NCI-H2029 (cell line): ENCODE data around the gene FAM131B.

Experiments used
- DNase-seq: peaks from one replicate; lab custom pipeline; 2025; lab: John Stamatoyannopoulos, UW

The FAM131B gene

GRCh38 chr7:143322760-143323633 lies 39.5 kb downstream of the FAM131B start:
- DNase-seq: no peak

DNA sequence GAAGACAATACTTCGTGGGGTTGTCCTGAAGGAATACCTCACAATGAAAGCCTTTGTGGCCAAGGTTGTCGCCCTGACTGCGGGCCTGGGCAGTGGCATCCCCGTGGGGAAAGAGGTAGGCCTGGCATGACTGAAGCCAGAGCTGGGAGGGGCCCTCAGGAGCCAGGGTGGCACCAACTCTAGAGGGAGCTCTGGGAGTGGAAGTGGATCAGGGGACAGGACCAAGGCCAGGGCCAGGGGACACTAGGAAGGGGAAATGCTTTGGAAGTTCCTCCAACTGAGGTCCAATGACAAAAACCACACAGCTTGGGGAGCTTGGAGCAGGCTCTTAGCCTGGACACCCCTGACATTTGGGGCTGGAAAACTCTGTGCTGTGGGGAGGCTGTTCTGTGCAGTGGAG lies 40.8 kb downstream of the FAM131B start:
- no peak for DNase-seq

DNA sequence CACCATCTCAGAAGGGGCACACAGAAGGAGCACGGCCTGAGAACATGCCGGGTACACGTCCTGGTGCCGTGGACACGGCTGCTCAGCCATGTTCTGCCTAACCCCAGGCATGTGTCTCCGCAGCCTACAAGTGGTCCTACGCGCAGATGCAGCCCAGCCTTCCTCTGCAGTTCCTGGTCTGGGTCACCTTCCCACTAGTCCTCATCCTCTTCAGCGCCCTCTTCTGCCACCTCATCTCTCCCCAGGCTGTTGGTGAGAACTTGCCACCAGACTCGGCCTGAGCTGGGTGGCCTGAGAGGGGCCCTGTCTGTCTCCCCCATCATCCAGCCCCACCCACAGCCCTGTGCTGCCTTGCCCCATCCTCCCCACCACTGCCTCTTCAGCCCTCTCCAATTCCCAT lies 41.3 kb downstream of the FAM131B start:
- DNase-seq: no peak

- DNase-seq: no peak
Observed at GRCh38 chr7:143320620-143321019, 41.9 kb downstream of the FAM131B start.

DNA sequence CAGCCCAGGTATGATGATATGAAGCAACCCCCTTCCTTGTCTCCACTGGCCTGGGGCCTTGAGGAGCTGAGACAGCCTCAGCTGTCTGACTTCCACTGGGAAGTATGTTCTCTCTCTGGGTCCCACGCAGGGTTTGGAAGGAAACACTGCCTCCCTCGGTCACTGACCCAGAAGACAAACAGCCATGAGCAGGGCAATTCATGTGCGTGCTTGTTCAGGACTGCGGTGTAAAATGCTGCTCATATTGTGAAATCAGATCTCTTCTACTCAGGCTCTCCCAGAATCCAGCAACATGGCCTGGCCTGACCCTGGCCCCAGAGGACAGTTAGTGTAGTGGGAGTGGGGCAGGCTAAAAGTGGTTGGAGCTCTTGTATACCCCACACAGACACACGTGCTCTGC lies 43.9 kb downstream of the FAM131B start:
- no peak for DNase-seq

DNA sequence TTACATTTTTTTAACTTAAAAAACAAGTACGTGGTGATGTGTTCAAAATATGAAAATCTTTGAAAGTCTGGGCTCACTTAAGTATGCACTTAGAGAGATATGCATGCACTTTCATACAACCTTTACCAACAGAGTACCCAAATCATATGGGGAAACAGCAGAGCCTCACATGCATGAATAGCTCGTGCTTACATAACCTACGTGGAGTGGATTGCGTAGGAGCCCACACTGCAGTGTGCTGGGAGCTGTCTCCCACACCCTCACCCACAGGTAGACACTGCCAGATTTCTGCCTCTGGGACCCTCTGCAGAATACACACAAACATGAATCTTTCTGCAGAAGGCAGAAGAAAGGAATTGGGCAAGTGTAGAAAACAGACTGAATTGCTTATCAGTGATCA lies 46.0 kb downstream of the FAM131B start:
- no peak for DNase-seq

DNA sequence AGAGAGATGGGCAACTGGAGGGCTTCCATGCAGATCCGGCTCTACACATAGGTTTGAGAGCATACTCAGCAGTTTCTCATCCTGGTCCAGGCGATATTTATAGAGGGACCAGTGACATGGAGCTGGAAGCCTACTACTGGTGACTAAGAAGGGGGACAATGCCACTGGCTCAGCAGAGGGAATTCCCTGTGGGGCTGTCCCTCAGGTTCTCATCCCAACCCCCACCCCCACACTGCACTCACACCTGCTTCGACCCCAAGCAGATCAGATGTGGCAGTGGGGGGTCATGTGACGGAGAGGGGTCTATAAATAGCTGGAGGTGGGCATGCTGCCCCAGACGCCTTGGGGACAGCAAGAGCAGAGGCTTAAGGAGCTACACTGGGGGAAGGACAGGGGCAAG lies 46.7 kb downstream of the FAM131B start, which contains the start of gene CLCN1:
Gene CLCN1 (plus strand): TSS at position 336 of the 400 bp plus-strand sequence. CDS start 102 bp downstream, outside the sequence.
- no peak for DNase-seq

DNA sequence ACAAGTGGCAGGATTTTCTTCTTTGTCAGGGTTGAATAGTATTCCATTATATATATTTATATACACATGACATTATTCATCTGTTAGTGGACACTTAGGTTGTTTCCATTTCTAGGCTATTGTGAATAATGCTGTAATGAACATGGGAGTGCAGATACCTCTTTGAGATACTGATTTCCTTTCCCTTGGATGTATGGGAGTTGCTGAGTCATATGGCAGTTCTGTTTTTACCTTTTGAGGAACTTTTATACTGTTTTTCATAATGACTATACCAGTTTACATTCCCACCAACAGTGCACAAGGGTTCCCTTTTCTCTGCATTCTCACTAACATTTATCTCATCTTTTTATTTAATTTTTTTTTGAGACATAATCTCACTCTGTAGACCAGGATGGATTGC lies 48.4 kb downstream of the FAM131B start:
- DNase-seq: no peak

DNA sequence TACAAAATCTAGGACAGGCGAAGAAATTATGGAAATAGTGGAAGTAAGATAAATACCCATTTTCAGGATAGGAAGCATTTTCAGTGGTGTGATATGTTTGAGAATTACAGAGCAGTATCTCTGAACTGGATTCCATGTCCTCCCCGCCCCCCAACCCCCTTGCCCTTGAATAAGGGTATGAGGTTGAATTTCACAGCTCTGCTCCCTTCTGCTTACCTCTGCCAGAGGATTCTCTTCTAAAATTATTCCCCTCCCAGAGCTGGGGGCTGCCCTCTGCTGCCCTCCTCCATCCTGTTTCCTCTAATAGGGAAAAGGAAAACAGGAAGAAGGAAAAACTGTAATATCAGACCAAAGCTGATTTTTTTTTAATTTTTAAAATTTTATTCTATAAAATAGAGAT lies 53.9 kb downstream of the FAM131B start:
- no peak for DNase-seq

DNA sequence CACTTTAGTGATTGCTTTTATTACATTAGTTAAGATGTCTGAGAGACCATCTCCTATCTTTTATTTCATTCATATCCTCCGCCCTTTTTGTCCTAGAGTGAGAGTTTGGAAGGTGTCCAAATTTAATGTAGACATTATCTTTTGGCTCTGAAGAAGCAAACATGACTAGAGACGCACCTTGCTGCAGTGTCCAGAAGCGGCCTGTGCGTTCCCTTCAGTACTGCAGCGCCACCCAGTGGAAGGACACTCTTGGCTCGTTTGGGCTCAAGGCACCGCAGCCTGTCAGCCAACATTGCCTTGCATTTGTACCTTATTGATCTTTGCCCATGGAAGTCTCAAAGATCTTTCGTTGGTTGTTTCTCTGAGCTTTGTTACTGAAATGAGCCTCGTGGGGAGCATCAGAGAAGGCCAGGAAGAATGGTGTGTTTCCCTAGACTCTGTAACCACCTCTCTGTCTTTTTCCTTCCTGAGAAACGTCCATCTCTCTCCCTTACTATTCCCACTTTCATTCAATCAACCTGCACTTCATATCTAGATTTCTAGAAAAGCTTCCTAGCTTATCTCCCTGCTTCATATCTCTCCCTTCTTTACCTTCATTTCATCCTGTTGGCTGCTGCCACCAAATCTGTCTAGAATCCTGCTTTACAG lies 57.0 kb downstream of the FAM131B start:
- peak; percentile 59 for DNase-seq

GRCh38 chr7:143304938-143305337 lies 57.6 kb downstream of the FAM131B start:
- DNase-seq: no peak

- no peak for DNase-seq
Observed at GRCh38 chr7:143303733-143304132, 58.8 kb downstream of the FAM131B start.
